GM12878 (cell line): ENCODE measurements around the gene ZSCAN20.

Experiments used
- BCLAF1 ChIP-seq: fragments of 450-650 bp; IDR thresholded peaks from 2 replicates; pipeline ENCODE4 v1.6.1; 2017; ENCODE audit warnings: antibody characterized with exemption, mild to moderate bottlenecking, moderate library complexity
- CTCF ChIP-seq, 3 experiments: IDR thresholded peaks in 2 of 3; conservative IDR thresholded peaks in 1 of 3; 2 replicates each; pipeline ENCODE4 v1.5.1; 2011; ENCODE audit warnings: low read depth in 3 of 3, low read length in 3 of 3, mild to moderate bottlenecking in 3 of 3, control low read depth in 2 of 3, moderate library complexity in 2 of 3, inconsistent platforms in 1 of 3, mixed read lengths in 1 of 3; ENCODE audit not compliant: control insufficient read depth in 2 of 3, insufficient read depth in 1 of 3; ENCODE audit errors: extremely low read depth in 1 of 3
- E4F1 ChIP-seq: fragments of 450-650 bp; IDR thresholded peaks from 2 replicates; pipeline ENCODE4 v1.6.1; 2018; ENCODE audit warnings: borderline replicate concordance, mild to moderate bottlenecking; ENCODE audit not compliant: partially characterized antibody
- EP300 ChIP-seq, 2 experiments: fragments of 150-350 bp in 1 of 2; IDR thresholded peaks; 2 replicates each; pipeline ENCODE4 v1.6.1; 2011 to 2012; ENCODE audit warnings: low read depth in 2 of 2, low read length in 2 of 2, borderline replicate concordance in 1 of 2, improper control_type of control experiment in 1 of 2, inconsistent platforms in 1 of 2; ENCODE audit not compliant: control insufficient read depth in 1 of 2
- POLR2A ChIP-seq: IDR thresholded peaks from 2 replicates; pipeline ENCODE4 v1.6.1; 2011; ENCODE audit warnings: low read depth, mild to moderate bottlenecking, low read length
- POLR2AphosphoS5 ChIP-seq: IDR thresholded peaks from 2 replicates; pipeline ENCODE4 v1.6.1; 2011; ENCODE audit warnings: mild to moderate bottlenecking, low read length, inconsistent platforms

- TF ChIP-seq CTCF (IDR thresholded peaks at IDR 0.05 in 2 of 3, conservative IDR thresholded peaks at IDR 0.05 in 1 of 3; ENCODE audit: control insufficient read depth in 2 of 3, extremely low read depth in 1 of 3, insufficient read depth in 1 of 3, low read depth in 3 of 3, low read length in 3 of 3) (no peak), POLR2AphosphoS5 (no peak), POLR2A (no peak), EP300 (IDR thresholded peaks at IDR 0.05; ENCODE audit: borderline replicate concordance in 1 of 2, control insufficient read depth in 1 of 2, low read depth in 2 of 2, low read length in 2 of 2) (no peak), BCLAF1 (no peak), E4F1 (no peak)
Measured at GRCh38 chr1:33429856-33430691, 42.4 kb upstream of the ZSCAN20 start.
